CD4-positive, alpha-beta T cell treated with Interleukin-6 at 100 ng/mL for 8 hours (primary cell): Measurements from ENCODE around the gene TSTD2.

Source experiments
- DNase-seq: peaks from one replicate; pipeline ENCODE4 v3.0.0-alpha.2; 2020; ENCODE audit warnings: mixed read lengths, low spot score

TSTD2 gene

GRCh38 chr9:97632985-97633858 lies at the start of gene TSTD2, which contains the start of gene NCBP1:
TSS of gene TSTD2 (minus strand) at chr9:97633368. CDS start at chr9:97627562, 5,806 bp downstream.
TSS of gene NCBP1 (plus strand) at chr9:97633821. CDS start at chr9:97633882, 61 bp downstream.
- peak; percentile 96 for DNase-seq

- DNase-seq: no peak
These were observed 49.1 kb upstream of the TSTD2 start for GRCh38 chr9:97682242-97682641.

- no peak for DNase-seq
These were observed 42.5 kb upstream of the TSTD2 start for GRCh38 chr9:97675655-97676054.

- DNase-seq: no peak
These were observed 40.8 kb upstream of the TSTD2 start for GRCh38 chr9:97673922-97674321.

GRCh38 chr9:97672403-97672802 lies 39.2 kb upstream of the TSTD2 start:
- DNase-seq: no peak

- no peak for DNase-seq
These were observed 37.4 kb upstream of the TSTD2 start for GRCh38 chr9:97670586-97670985.

- no peak for DNase-seq
These were observed 35.3 kb upstream of the TSTD2 start for GRCh38 chr9:97668485-97668884.

- DNase-seq: no peak
These were observed 33.9 kb upstream of the TSTD2 start for GRCh38 chr9:97666907-97667686.

- DNase-seq: no peak
These were observed 32.6 kb upstream of the TSTD2 start for GRCh38 chr9:97665742-97666141.

GRCh38 chr9:97660847-97661246 lies 27.7 kb upstream of the TSTD2 start:
- no peak for DNase-seq

GRCh38 chr9:97660340-97660739 lies 27.2 kb upstream of the TSTD2 start:
- no peak for DNase-seq

- no peak for DNase-seq
These were observed 26.6 kb upstream of the TSTD2 start for GRCh38 chr9:97659771-97660170.

- DNase-seq: no peak
These were observed 25.5 kb upstream of the TSTD2 start for GRCh38 chr9:97658707-97659106.

- no peak for DNase-seq
These were observed 18.5 kb upstream of the TSTD2 start for GRCh38 chr9:97651646-97652045.

- DNase-seq: no peak
These were observed 14.8 kb upstream of the TSTD2 start for GRCh38 chr9:97647996-97648395.

GRCh38 chr9:97645720-97646119 lies 12.6 kb upstream of the TSTD2 start:
- no peak for DNase-seq

GRCh38 chr9:97640325-97640724 lies 7.2 kb upstream of the TSTD2 start:
- DNase-seq: no peak

GRCh38 chr9:97638666-97639065 lies 5.5 kb upstream of the TSTD2 start:
- DNase-seq: no peak

GRCh38 chr9:97636903-97637302 lies 3.7 kb upstream of the TSTD2 start:
- no peak for DNase-seq

GRCh38 chr9:97635026-97635425 lies 1.9 kb upstream of the TSTD2 start:
- no peak for DNase-seq

- DNase-seq: peak; percentile 2
These were observed 807 bp upstream of the TSTD2 start for GRCh38 chr9:97633859-97634490.

GRCh38 chr9:97632248-97632984 lies 752 bp downstream of the TSTD2 start:
- no peak for DNase-seq
